ENCODE results near the gene FAM221B. TPM values are rescaled to one million over a fixed set of nuclear protein-coding genes. Genes with fewer than 3 reads are reported as not detected.

FAM221B gene
- total and polyA plus RNA-seq, 9 of the 15 experiments (the other 6 are each of a cell fraction or from before 2014, with no cell fraction given): 0.01 TPM; not detected in 8

- ATAC-seq (no peak), DNase-seq (ENCODE audit: extremely low read depth in 1 of 4, low spot score in 3 of 4) (no peak), FAIRE-seq (no peak)
- in situ Hi-C loops (cut with MboI) (no loop called here), intact Hi-C loops (cut with micrococcal nuclease) (loop anchor here (10.0 kb wide), 2 partner anchors 75 to 145 kb away; partner anchors contain the start of genes ARHGEF39, CREB3 and TLN1)
- Histone ChIP-seq H3K4me3 (no peak overlapping the region), H3K79me2 (ENCODE audit: control insufficient read depth, insufficient read depth, low read length) (peaks cover 12% of the 10 kb centered on the region; the same call in 2 of the 3 replicates), H3K4me1 (replicated peaks in 1 of 2; ENCODE audit: control insufficient read depth in 2 of 2, insufficient read depth in 2 of 2, low read length in 2 of 2) (peaks cover 17 to 31% of the 10 kb centered on the region in 2 experiments), H3K36me3 (ENCODE audit: control insufficient read depth, insufficient read depth, low read length) (peaks cover 39% of the 10 kb centered on the region; the same call in 1 of the 3 replicates), H3K4me2 (ENCODE audit: insufficient read depth, low read length) (no peak overlapping the region), H3K9me1 (ENCODE audit: control insufficient read depth, insufficient read depth, low read length) (peaks cover 4% of the 10 kb centered on the region), H3K27ac (ENCODE audit: extremely low read depth, low read depth, low read length) (no peak overlapping the region), H4K20me1 (replicated peaks; ENCODE audit: control insufficient read depth, insufficient read depth, low read length) (no peaks in the 10 kb centered on the region), H3K9ac (ENCODE audit: insufficient read depth in 1 of 2, low read depth in 2 of 2, low read length in 2 of 2) (0 out of 4 replicates have a peak overlapping the region, but pooled peaks of 1 of the 2 experiments have one; percentile 26), H3K9me3 (replicated peaks; ENCODE audit: control insufficient read depth, insufficient read depth, low read depth, low read length) (no peaks in the 10 kb centered on the region), H2AFZ (ENCODE audit: low read depth, low read length) (no peak overlapping the region), H3K27me3 (ENCODE audit: control insufficient read depth in 2 of 2, insufficient read depth in 2 of 2, low read length in 2 of 2) (no peaks in the 10 kb centered on the region)
- BruUV-seq (replicated peaks): no TSS peak
- POLR2A ChIA-PET: interaction anchor here (0.7 kb wide), 1 partner anchor 10 kb away, joined by 3 read pairs; no protein-coding TSS in a partner anchor
- 73% methylated on average over 4 of the region's 7 CpGs for WGBS (ENCODE audit: insufficient coverage, low coverage, missing lambda C conversion rate)
- CTCF ChIA-PET (ENCODE audit: low intra/inter-chr PET ratio): no interaction called here
- no peak for TF ChIP-seq NCOA4 (IDR thresholded peaks at IDR 0.05; ENCODE audit: partially characterized antibody)
- TF ChIP-seq SIN3A (IDR thresholded peaks at IDR 0.05; ENCODE audit: borderline replicate concordance in 2 of 2, control insufficient read depth in 1 of 2, low read depth in 2 of 2, low read length in 2 of 2): no peak
- no peak for TF ChIP-seq NCOA1 (IDR thresholded peaks at IDR 0.05; ENCODE audit: low read depth)
- no peak for TF ChIP-seq ZZZ3 (IDR thresholded peaks at IDR 0.05)
- TF ChIP-seq PRMT5 (CRISPR knock-in tag; IDR thresholded peaks at IDR 0.05): no peak
- TF ChIP-seq ELF4 (CRISPR knock-in tag; IDR thresholded peaks at IDR 0.05): no peak
- no peak for TF ChIP-seq NEUROD1 (IDR thresholded peaks at IDR 0.05; ENCODE audit: borderline replicate concordance, low read depth, low read length, partially characterized antibody)
- TF ChIP-seq FOXP4 (CRISPR knock-in tag; IDR thresholded peaks at IDR 0.05; ENCODE audit: borderline replicate concordance): no peak
- no peak for TF ChIP-seq NR2C1 (IDR thresholded peaks at IDR 0.05)
- no peak for TF ChIP-seq NR2C1 (tag; IDR thresholded peaks at IDR 0.05)
- TF ChIP-seq ETV1 (tag; conservative IDR thresholded peaks at IDR 0.05; ENCODE audit: low read depth): no peak
- TF ChIP-seq, protein P1, sequence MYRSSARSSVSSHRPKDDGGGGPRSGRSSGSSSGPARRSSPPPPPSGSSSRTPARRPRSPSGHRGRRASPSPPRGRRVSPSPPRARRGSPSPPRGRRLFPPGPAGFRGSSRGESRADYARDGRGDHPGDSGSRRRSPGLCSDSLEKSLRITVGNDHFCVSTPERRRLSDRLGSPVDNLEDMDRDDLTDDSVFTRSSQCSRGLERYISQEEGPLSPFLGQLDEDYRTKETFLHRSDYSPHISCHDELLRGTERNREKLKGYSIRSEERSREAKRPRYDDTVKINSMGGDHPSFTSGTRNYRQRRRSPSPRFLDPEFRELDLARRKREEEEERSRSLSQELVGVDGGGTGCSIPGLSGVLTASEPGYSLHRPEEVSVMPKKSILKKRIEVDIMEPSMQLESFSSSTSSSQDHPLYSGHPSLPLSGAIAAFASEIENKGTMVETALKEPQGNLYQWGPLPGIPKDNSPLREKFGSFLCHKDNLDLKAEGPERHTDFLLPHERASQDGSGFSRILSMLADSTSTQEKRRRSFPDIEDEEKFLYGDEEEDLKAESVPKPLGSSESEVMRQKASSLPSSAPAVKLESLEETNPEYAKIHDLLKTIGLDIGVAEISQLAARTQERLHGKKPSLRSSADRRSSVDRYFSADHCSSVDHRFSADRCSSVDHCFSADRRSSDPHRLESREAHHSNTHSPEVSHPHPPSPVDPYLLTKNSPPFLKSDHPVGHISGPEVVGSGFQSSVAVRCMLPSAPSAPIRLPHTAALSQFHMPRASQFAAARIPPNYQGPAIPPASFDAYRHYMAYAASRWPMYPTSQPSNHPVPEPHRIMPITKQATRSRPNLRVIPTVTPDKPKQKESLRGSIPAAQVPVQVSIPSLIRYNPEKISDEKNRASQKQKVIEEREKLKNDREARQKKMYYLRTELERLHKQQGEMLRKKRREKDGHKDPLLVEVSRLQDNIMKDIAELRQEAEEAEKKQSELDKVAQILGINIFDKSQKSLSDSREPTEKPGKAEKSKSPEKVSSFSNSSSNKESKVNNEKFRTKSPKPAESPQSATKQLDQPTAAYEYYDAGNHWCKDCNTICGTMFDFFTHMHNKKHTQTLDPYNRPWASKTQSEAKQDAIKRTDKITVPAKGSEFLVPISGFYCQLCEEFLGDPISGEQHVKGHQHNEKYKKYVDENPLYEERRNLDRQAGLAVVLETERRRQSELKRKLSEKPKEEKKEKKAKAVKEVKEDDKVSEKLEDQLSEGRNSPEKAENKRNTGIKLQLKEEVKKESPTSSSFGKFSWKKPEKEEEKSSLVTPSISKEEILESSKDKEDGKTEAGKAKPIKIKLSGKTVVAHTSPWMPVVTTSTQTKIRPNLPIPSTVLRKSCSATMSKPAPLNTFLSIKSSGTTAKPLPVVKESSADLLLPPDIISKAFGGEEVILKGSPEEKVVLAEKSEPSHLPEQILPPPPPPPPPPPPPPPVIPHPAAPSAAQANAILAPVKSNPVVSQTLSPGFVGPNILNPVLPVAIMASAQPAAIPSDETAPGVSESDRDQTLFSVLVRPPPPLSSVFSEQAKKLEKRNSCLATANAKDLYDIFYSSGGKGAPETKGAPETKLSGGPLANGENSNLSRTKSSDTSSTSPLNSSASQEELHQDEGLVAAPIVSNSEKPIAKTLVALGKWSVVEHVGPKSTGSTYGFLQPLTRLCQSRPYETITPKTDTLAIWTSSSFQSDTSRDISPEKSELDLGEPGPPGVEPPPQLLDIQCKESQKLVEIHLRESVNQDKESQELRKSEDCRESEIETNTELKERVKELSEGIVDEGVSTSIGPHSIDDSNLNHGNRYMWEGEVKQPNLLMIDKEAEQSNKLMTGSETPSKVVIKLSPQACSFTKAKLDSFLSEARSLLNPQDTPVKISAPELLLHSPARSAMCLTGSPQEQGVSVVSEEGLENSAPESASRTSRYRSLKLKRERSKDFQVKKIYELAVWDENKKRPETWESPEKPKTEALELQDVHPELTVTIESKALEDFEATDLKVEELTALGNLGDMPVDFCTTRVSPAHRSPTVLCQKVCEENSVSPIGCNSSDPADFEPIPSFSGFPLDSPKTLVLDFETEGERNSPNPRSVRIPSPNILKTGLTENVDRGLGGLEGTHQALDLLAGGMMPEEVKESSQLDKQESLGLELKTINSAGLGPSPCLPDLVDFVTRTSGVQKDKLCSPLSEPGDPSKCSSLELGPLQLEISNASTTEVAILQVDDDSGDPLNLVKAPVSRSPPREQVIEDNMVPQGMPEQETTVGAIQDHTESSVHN (IDR thresholded peaks at IDR 0.05; ENCODE audit: borderline replicate concordance in 1 of 2, low read depth in 1 of 2): no peak
- no peak for TF ChIP-seq PTRF (tag; IDR thresholded peaks at IDR 0.05)
These were observed 18.4 kb downstream of the FAM221B start for GRCh38 chr9:35810122-35810521.

Measured in K562 (cell line).